ENCODE measurements around the gene ZEB1. TPM values are rescaled to one million over a fixed set of nuclear protein-coding genes. Genes with fewer than 3 reads are reported as not detected.

The ZEB1 gene
- total RNA-seq, 4 donors from 2014 or later: 22.4 to 61.1 (median 40.1) TPM

- Histone ChIP-seq H3K27ac (no peak overlapping the region), H3K4me1 (no peaks in the 10 kb centered on the region), H3K4me3 (no peak overlapping the region), H3K9me3 (no peaks in the 10 kb centered on the region), H3K36me3 (no peaks in the 10 kb centered on the region), H3K27me3 (no peaks in the 10 kb centered on the region)
- no peak for DNase-seq
- 40 to 58% methylated on average over 1 of the region's 1 CpG for WGBS, 2 donors (ENCODE audit: low coverage in 1 of 2)
- in situ Hi-C loops (cut with MboI; ENCODE audit: low pct_ligation_motif_present in 1 of 4, low pct_unique_long_range_greater_than_20kb in 1 of 4, low sequenced_read_pairs in 3 of 4): no loop called here
- intact Hi-C loops (cut with DNase I; ENCODE audit: low total_unique reads): no loop called here
- TF ChIP-seq POLR2A (IDR thresholded peaks at IDR 0.05): no peak
- TF ChIP-seq, protein P1, sequence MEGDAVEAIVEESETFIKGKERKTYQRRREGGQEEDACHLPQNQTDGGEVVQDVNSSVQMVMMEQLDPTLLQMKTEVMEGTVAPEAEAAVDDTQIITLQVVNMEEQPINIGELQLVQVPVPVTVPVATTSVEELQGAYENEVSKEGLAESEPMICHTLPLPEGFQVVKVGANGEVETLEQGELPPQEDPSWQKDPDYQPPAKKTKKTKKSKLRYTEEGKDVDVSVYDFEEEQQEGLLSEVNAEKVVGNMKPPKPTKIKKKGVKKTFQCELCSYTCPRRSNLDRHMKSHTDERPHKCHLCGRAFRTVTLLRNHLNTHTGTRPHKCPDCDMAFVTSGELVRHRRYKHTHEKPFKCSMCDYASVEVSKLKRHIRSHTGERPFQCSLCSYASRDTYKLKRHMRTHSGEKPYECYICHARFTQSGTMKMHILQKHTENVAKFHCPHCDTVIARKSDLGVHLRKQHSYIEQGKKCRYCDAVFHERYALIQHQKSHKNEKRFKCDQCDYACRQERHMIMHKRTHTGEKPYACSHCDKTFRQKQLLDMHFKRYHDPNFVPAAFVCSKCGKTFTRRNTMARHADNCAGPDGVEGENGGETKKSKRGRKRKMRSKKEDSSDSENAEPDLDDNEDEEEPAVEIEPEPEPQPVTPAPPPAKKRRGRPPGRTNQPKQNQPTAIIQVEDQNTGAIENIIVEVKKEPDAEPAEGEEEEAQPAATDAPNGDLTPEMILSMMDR (IDR thresholded peaks at IDR 0.05): no peak
- no peak for TF ChIP-seq EP300 (IDR thresholded peaks at IDR 0.05; ENCODE audit: low read depth)
- no peak for TF ChIP-seq POLR2AphosphoS5 (IDR thresholded peaks at IDR 0.05)
Measured at GRCh38 chr10:31296754-31297153, 22.3 kb upstream of the ZEB1 start.

- Histone ChIP-seq H3K4me3 (no peak overlapping the region), H3K4me1 (no peaks in the 10 kb centered on the region), H3K36me3 (no peaks in the 10 kb centered on the region), H3K27ac (no peak overlapping the region), H3K9me3 (no peaks in the 10 kb centered on the region), H3K27me3 (no peaks in the 10 kb centered on the region)
- in situ Hi-C loops (cut with MboI; ENCODE audit: low pct_ligation_motif_present in 1 of 4, low pct_unique_long_range_greater_than_20kb in 1 of 4, low sequenced_read_pairs in 3 of 4) (no loop called here), intact Hi-C loops (cut with DNase I; ENCODE audit: low total_unique reads) (no loop called here)
- DNase-seq: no peak
- TF ChIP-seq POLR2AphosphoS5 (IDR thresholded peaks at IDR 0.05): no peak
- TF ChIP-seq, protein P1 (IDR thresholded peaks at IDR 0.05): no peak
- TF ChIP-seq POLR2A (IDR thresholded peaks at IDR 0.05): no peak
- TF ChIP-seq EP300 (IDR thresholded peaks at IDR 0.05; ENCODE audit: low read depth): no peak
- 14% methylated on average over 1 of the region's 1 CpG; no CpG with 5 or more reads in 1 of the 2 donors for WGBS, 2 donors (ENCODE audit: low coverage in 1 of 2)
Measured at GRCh38 chr10:31299119-31299518, 19.9 kb upstream of the ZEB1 start.

GRCh38 chr10:31303212-31303611 is 15.8 kb upstream of the ZEB1 start:
- Histone ChIP-seq H3K9me3 (no peaks in the 10 kb centered on the region), H3K27ac (no peak overlapping the region), H3K27me3 (no peaks in the 10 kb centered on the region), H3K4me1 (no peaks in the 10 kb centered on the region), H3K36me3 (no peaks in the 10 kb centered on the region), H3K4me3 (no peak overlapping the region)
- intact Hi-C loops (cut with DNase I; ENCODE audit: low total_unique reads): no loop called here
- 83 to 94% methylated on average over 3 of the region's 3 CpGs for WGBS, 2 donors (ENCODE audit: low coverage in 1 of 2)
- in situ Hi-C loops (cut with MboI; ENCODE audit: low pct_ligation_motif_present in 1 of 4, low pct_unique_long_range_greater_than_20kb in 1 of 4, low sequenced_read_pairs in 3 of 4): no loop called here
- TF ChIP-seq POLR2AphosphoS5 (IDR thresholded peaks at IDR 0.05): no peak
- TF ChIP-seq, protein P1 (IDR thresholded peaks at IDR 0.05): no peak
- no peak for TF ChIP-seq EP300 (IDR thresholded peaks at IDR 0.05; ENCODE audit: low read depth)
- no peak for TF ChIP-seq POLR2A (IDR thresholded peaks at IDR 0.05)
- no peak for DNase-seq

- no peak for TF ChIP-seq EP300 (IDR thresholded peaks at IDR 0.05; ENCODE audit: low read depth)
- Histone ChIP-seq H3K27me3 (no peaks in the 10 kb centered on the region), H3K4me3 (no peak overlapping the region), H3K4me1 (no peaks in the 10 kb centered on the region), H3K27ac (no peak overlapping the region), H3K36me3 (no peaks in the 10 kb centered on the region), H3K9me3 (no peaks in the 10 kb centered on the region)
- in situ Hi-C loops (cut with MboI; ENCODE audit: low pct_ligation_motif_present in 1 of 4, low pct_unique_long_range_greater_than_20kb in 1 of 4, low sequenced_read_pairs in 3 of 4) (no loop called here), intact Hi-C loops (cut with DNase I; ENCODE audit: low total_unique reads) (no loop called here)
- WGBS, 2 donors (ENCODE audit: low coverage in 1 of 2): 65 to 81% methylated on average over 4 to 6 of the region's 6 CpGs
- DNase-seq: no peak
Measured at GRCh38 chr10:31304291-31304970, 14.6 kb upstream of the ZEB1 start.

Measured in transverse colon (tissue), 4 donors.